NCI-H82 treated with DMSO at 0.1 percent for 48 hours (cell line): Measurements from ENCODE around the gene LAMA5.

ENCODE experiments used
- DNase-seq: peaks from one replicate; lab custom pipeline; 2025; ENCODE audit not compliant: unreplicated experiment; lab: John Stamatoyannopoulos, UW

LAMA5 gene

DNA sequence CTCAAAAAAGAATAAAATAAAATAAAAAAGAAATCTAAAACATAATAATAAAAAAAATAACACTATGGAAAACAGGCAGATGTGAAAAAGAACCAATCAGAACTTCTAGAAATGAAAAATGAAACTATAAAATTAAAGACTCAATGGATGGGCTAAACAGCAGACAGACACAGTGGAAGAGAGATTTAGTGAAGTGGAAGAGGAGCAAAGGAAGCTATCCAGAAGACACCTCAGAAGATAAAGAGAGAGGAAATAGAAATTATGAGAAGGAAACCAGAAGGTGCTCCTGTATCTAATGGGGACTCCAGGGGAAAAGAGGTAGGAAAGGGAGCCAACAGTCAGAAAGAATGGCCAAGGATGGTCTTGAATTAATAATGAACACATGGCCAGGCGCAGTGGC lies 18.5 kb downstream of the LAMA5 start:
- DNase-seq = no peak

- no peak for DNase-seq
Measured at GRCh38 chr20:62347445-62347844, 19.7 kb downstream of the LAMA5 start.

- DNase-seq = no peak
Measured at GRCh38 chr20:62347151-62347404, 20.0 kb downstream of the LAMA5 start.

DNA sequence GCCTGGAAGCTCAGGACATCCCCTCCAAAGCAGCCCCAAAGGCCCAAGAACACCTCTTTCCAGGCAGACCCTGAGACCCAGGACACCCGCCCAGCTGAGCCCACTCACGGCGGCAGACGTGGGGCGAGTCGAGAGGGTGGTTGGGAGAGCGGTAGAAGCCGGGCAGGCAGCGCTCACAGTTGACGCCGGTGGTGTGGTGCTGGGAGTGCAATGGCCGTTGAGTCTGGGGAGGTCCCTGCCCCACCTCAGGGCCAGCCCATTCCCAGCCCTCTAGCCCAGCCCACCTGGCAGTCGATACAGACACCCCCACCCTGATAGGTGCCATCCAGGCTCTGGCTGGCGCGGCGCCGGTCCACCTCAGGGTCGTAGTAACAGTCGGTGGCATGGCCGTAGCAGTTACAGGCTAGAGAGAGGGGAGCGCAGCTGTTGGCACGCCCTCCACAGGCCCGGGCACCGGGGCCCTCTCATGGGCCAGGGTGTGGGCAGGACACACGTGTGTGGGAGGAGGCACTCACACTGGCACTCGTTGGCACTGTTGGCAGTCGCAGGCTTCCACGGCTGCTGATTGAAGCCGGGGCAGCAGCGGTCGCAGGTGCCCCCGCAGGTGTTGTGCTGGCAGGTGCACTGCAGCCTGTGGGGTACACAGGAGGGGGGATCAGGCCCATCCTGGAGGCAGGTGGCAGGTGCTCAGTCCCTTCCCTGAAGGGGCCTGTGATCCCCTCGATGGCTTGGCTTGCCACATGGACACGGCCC lies 20.5 kb downstream of the LAMA5 start:
- DNase-seq = no peak

DNA sequence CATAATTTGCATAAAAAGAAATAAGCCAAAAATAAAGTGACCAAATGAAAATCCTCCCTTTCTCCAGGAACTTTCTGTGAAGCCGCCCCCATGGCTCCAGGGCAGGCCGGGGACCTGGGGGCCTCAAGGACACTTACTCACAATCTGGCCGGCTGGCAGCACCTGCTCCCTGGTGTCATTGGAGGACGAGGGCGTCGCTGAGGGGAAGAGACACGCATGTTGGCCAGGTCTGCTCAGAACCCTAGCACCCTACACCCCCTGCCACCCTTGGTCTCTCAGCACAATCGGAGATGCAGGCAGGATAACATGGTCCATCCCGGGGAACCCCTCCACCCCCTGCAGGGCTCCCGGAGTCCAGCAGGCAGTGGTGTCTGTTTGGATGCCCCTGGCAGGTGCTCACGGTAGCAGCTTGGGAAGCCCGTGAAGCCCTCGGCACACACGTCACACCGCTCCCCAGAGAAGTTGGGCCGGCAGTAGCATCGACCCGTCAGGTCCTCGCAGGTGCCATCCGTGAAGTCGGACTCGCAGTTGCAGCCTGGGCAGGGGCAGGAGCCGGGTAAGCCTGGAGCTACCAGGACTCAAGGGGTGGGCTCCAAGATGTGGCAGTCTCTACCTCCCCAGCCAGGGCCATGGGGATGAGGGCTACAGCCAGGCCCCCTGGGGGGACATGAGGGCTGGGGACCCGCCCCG lies 21.3 kb downstream of the LAMA5 start:
- DNase-seq = no peak

GRCh38 chr20:62344782-62345181 lies 22.3 kb downstream of the LAMA5 start:
- DNase-seq = no peak

DNA sequence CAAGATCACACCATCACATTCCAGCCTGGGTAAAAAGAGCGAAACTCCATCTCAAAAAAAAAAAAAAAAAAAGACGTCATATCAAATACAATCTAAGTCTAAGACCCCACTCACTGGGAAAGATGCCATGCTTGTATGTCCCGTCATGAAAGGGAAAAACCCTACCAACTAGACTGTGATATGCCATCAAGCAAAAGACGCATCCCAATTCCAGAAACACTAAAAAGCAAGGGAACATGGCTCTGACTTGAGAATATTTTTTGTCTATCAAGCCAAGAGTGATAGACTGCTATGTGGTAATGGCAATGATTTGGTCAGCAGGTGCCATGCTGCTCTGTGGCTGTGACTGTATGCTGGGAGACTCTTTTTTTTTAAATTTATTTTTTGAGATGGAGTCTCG lies 23.0 kb downstream of the LAMA5 start:
- DNase-seq = no peak

GRCh38 chr20:62342910-62343309 lies 24.2 kb downstream of the LAMA5 start:
- no peak for DNase-seq

GRCh38 chr20:62339647-62340062 lies 27.5 kb downstream of the LAMA5 start:
- DNase-seq = no peak

DNA sequence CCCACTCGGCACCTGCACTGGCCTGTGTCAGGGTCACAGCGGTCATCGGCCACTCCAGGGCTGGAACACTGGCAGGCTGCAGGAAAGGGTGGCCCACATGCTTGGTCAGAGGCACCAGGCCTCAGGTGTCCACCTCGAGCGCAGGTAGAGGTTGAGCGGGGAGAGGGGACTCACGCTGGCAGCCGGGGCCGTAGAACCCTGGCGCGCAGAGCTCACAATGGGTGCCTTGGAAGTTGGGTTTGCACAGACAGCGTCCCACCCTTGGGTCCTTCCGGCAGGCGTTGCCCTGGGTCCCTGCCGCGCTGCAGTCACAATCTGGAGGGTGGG lies 28.9 kb downstream of the LAMA5 start:
- DNase-seq = no peak

GRCh38 chr20:62337558-62338293 lies 29.4 kb downstream of the LAMA5 start:
- no peak for DNase-seq

- DNase-seq = no peak
Measured at GRCh38 chr20:62336775-62337557, 30.1 kb downstream of the LAMA5 start.

- no peak for DNase-seq
Measured at GRCh38 chr20:62336329-62336728, 30.8 kb downstream of the LAMA5 start.

DNA sequence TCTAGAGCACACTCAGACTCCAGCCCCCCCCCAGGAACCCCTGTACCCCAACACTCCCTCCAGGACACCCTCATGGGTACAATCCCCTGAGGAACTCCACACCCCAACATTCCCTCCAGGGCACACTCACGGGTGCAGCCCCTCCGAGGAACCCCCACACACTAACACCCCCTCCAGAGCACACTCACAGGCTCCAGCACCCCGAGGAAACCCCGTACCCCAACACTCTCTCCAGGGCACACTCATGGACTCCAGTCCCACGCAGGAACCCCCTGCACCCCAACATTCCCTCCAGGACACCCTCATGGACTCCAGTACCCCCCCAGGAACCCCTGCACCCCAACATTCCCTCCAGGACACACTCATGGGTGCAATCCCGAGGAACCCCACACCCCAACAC lies 31.6 kb downstream of the LAMA5 start:
- DNase-seq = no peak

DNA sequence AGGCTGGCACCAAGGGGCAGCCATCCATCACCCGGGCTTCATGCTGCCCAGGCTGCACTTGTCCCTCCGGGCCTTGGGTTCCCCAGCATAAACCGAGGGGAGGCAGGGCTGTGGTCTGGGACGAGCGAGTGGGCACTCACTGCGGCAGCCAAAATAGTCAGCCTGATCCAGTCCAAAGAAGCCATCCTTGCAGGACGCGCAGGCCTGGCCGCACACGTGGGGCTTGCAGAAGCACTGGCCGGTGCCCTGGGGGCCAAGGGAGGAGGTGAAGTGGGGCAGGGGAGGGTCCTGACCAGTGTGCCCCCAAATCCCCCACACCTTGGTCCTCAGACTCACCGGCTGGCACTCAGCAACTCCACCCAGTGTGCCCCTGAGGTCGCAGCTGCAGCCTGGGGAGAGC lies 32.2 kb downstream of the LAMA5 start:
- DNase-seq = no peak

DNA sequence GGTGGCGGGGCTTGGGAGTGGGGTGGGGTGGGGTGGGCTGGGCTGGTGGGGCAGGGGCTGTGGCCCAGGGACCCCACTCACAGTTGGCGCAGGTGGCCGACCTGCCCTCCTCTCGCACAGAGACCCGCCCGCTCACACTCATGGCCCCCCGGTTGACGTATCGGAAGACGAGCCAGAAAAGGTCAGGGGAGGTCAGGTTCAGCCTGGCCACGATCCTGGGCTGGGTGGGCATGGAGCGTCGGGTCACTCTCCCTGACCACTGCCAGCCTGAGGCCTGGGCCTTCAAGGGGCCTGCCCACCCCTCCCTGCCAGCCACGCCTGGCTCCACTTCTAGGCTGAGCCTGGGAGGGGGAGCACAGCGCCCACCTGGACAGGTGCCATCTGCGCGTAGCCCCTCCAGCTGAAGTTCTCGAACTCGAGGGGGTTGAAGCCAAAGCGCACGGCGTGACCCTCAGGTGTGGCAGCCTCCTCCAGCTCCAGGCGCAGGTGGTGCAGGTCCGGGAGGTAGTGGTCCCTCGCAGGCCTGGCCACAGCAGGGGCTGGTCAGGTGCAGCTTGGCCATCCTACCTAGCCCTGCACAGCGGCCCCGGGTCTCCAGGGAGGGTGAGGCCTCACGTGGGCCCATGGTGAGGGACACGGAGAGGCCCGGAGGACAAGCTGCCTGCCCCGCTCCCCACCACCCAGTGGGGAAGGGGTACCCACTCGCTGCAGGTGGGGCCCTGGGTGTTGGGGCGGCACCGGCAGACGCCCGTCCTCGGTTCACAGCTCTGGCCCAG lies 33.1 kb downstream of the LAMA5 start:
- DNase-seq = no peak

DNA sequence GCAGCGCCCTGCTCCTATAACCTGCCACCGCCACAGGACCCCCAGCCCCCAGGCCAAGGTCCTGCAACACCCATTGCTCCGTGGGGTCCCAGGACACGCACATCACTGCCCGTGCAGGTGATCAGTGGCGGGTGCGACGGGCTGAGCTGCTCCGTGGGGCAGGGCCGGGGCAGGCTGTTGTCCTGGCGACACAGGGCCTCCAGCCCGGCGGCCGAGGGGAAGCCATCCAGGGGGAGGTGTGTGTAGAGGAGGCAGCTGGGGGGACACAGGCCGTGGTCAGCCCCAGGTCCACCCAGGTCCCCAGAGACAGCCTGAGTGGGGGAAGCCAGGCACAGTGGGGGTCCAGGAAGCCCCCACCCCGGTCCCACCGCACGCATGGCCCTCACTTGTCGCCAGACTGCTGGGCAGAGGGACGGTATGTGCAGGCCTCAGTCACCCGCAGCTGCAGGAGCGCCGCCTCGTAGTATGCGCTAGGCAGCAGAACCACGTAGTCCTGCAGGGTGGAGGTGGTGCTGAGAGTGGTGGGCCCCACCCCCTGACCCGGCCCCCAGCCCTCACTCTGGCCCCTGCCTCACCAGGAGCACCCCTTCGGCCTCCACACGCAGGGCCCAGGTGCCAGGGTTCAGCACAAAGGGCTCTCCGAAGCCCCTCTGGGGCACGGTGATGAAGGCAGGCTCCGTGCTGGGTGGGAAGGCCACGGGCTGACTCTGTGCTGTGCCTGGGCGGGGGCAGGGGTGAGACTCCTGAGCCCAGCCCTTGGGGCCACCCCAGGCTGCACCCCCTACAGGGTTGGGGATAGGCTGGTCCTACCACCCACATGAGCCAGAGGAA lies 33.9 kb downstream of the LAMA5 start:
- no peak for DNase-seq

- no peak for DNase-seq
Measured at GRCh38 chr20:62332421-62332820, 34.7 kb downstream of the LAMA5 start.

DNA sequence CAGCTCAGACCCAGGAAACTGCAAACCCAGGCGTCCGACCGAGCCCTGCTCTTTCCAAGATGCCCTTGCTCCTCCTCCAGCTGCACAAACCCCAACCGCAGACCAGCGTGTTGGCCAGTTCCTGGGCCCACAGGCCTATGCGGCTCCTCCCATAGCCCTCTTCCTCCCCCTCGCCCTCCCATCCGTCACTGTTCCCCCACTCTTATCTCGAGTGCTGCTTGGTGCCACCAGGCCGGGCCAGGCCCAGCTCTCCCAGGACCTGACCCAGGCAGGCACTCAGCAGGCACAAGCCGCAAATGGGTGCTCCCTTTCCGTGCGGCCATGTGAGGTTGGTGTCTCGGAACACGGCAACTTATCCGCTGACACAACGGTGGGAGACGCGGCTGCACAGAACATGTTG lies 35.8 kb downstream of the LAMA5 start:
- DNase-seq = no peak
